ACHN (cell line): Measurements from ENCODE around the gene OR2B6.

Experiments
- DNase-seq: peaks from one replicate; pipeline ENCODE4 v3.0.0-alpha.2; 2015
- in situ Hi-C: cut with HindIII; loops from 2 replicates; pipeline ENCODE4 v1.10.0; 2017; ENCODE audit warnings: low sequenced_read_pairs, low pct_ligation_motif_present, low pct_unique_long_range_greater_than_20kb

The OR2B6 gene

DNA sequence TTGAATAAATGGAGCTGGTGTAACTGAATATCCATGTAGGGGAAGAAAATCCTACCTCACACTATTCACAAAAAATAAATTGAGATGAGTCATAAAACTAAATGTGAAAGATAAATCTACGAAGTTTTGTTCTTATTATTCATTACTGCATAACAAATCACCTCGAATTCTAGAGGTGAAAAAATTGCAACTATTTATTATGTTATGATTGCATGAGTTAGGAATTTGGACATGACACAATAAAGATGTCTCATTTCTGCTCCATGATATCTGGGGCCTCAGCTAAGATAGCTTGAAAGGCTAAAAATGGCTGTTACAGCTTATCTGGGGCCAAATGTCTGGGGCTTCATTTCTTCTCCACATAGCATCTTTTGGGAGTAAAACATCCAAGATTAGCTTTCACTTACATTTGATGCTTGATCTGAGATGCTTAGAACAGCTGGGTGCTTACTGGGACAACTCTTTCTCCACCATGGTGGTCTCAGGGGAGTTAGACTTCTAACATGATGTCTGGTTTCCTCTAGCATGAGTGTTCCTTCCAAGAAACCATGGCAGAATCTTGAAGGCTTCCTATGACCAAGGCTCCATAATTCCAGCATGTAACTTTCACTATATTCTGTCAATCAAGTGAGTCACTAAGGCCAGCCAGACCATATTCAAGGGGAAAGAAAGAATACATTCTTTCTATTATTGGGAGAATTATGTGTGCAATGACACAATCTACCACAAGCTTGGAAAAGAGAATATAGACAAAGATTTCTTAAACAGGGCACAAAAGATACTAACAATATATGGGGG is 30.1 kb downstream of the OR2B6 start:
- in situ Hi-C loops, result no loop called here
- no peak for DNase-seq

DNA sequence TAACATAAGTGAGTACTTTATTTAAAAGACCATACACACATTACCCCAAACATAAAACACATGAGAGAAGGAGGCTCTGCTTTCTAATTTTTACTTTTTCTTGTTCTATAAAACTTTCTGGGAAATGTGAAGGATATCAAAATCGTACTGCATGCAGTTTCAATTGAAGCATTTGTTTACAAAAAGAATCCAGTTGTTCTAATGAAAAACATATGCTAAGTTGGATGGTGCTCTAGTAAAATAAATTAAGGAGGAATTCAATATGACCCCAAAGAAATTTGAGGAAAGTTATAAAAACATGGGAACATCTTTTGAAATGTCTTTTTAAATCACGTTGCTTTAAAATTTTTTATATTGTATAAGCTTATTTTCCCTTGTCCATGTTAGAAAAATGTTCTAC is 37.6 kb downstream of the OR2B6 start:
- in situ Hi-C loops, result no loop called here
- no peak for DNase-seq

GRCh38 chr6:28000351-28001045 is 43.5 kb downstream of the OR2B6 start:
- DNase-seq, result no peak
- in situ Hi-C loops, result no loop called here

GRCh38 chr6:28001351-28001750 is 44.3 kb downstream of the OR2B6 start:
- in situ Hi-C loops, result no loop called here
- DNase-seq, result no peak

GRCh38 chr6:28001751-28002150 is 44.7 kb downstream of the OR2B6 start:
- in situ Hi-C loops, result no loop called here
- no peak for DNase-seq

DNA sequence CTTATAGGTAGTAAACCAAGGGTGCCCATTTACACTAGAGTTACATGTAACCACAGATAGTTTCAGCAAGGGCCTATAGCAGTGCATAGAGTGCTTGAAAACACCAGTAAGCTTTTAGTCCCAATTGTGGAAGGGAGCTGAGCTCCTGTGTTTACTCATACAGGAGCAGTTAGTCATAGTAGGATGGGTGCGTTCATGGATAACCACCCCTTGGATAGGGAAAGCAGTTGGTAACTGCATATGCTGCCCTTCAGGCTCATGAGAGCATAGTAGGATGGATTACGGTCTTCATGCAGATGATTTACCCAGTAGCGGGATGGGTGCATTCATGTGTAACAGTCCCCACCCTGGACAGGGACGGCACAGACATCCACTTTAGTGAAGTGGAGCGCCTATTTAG is 45.1 kb downstream of the OR2B6 start:
- in situ Hi-C loops, result no loop called here
- DNase-seq, result peak; percentile 2

GRCh38 chr6:28003059-28003458 is 46.0 kb downstream of the OR2B6 start:
- in situ Hi-C loops, result no loop called here
- DNase-seq, result no peak

DNA sequence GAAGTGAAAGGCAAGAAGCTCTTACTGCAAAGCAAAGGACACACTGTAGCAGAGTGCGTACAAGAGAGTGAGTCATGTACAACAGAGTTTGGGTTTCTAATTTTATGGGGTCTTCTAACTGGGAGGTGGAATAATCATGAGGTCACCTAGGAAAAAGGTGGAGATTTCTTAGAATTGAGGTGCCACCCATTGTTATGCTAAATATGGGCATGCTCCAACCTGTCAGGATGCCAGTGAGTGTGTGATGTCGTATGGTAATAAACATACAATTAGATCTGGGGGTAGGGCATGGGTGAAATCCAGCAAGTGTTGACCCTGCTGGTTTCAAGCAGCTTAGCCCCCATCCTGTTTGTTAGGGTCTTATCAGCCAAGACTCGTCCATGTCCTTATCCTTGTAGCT is 46.6 kb downstream of the OR2B6 start:
- in situ Hi-C loops, result no loop called here
- DNase-seq, result no peak

GRCh38 chr6:28004350-28005151 is 47.5 kb downstream of the OR2B6 start:
- in situ Hi-C loops, result no loop called here
- no peak for DNase-seq

DNA sequence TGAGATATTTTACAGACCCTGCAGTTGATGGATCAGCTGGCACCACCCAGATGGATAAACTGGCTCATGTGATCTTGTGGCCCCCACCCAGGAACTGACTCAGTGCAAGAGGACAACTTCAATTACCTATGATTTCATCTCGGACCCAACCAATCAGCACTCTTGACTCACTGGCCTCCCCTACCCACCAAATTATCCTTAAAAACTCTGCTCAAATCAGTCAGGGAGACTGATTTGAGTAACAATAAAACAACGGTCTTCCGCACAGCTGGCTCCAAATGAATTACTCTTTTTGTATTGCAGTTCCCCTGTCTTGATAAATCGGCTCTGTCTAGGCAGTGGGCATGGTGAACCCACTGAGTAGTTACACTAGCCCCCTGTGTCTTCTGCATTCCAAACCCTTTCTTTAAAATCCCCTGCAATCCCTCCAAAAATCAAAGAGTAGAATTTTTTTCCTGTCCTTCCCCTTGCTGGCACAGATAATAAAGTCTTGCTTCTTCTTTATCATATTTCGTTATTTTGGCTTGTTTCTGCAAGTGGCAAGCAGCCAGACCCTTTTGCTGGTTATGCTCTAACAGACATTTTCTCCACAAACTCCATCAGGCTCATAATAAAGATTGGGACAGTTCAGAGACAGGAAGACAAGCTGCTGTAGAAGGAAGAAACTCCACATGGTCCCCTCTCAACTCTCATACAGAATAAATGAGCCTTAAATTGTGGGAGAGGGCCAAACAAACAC is 48.3 kb downstream of the OR2B6 start:
- in situ Hi-C loops, result no loop called here
- DNase-seq, result no peak

- no peak for DNase-seq
- in situ Hi-C loops, result no loop called here
Measured at GRCh38 chr6:28005975-28006374, 48.9 kb downstream of the OR2B6 start.
